Inferior parietal cortex (tissue), 1 donor: Measurements from ENCODE around the gene SYNE4.

Source experiments
- DNase-seq: peaks from one replicate; pipeline ENCODE4 v3.0.0-alpha.2; 2016; ENCODE audit errors: extremely low spot score

SYNE4 gene

GRCh38 chr19:35955881-35956634 lies 52.6 kb downstream of the SYNE4 start:
- DNase-seq = no peak
